GM19463 (cell line): ENCODE data around the gene PLIN1.

Source experiments
- ATAC-seq: cut with Tn5 transposase; IDR thresholded peaks from one replicate; pipeline ENCODE4 v1.9.1; 2021; ENCODE audit warnings: mild to moderate bottlenecking, moderate library complexity; ENCODE audit not compliant: unreplicated experiment

PLIN1 gene

DNA sequence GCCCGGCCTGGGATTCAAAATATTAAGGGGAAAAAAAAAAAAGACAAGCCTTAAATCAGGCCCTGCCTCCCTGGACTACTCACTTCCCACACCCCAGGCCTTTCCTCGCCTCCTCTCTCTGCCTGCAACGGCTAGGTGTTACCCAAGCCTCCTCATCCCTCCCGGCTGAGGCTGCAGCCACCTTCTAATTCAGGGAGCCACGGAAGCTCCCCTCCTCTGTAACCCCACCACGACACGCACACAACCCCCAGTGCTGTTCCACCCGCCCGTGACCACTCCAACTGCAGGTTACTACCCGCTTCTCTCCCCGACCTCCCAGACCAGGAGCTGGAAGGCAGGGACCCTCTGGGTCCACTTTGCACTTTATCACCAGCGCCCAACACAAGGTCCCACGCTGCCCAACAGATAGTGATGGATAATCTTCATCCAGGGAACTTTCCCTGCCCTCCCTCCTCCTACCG, 24.8 kb downstream of the PLIN1 start:
- ATAC-seq, result no peak

DNA sequence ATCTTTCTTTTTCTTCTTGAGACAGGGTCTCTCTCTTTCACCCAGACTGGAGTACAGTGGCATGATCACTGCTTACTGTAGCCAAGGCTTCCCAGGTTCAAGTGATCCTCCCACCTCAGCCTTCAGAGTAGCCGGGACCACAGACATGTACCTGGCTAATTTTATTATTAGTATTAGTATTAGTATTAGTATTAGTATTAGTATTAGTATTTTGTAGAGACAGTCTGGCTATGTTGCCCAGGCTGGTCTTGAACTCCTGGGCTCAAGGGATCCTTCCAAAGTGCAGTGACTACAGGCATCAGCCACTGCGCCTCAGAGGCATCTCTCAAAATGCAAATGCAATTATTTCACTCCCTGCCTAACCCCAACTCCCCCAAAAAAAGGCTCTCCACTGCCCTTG, 25.6 kb downstream of the PLIN1 start:
- ATAC-seq, result no peak

DNA sequence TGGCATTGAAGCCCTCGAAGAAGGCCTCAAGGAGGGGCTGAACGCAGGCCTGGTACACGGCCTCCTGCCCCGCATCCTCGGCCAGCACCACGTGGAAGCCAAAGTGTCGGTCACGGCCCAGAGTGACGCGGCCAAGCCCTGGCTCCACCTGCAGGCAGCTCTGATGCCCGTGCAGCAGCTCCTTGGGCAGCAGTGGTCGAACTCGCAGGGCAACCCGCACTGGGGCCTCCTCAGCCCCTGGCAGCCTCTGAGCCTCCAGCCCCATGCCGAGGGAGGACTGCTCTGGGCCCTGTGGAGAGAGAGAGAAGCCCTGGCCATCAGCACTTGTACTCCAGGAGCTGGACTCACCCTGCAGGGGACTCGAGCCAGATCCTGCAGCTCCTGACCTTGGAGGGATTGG, 26.5 kb downstream of the PLIN1 start:
- ATAC-seq, result no peak

DNA sequence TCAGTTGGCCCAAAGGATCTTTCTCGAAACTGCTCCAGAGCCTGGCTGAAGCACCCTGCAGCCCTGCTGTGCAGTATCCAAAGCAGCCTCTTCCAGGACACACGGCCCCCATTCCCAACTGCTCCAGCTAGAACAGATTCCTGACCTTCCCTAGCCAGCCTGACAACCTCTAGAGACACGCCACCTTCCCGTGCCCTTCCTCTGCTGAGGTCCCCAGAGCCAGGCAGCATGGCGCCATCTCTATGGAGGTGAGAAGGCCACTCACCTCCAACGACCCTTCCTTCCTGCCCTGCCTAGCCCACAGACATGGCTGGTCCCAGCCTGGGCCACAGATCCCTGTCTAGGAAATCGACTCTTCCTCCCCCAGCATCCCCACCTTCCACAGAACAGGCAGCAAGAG, 27.0 kb downstream of the PLIN1 start:
- no peak for ATAC-seq

DNA sequence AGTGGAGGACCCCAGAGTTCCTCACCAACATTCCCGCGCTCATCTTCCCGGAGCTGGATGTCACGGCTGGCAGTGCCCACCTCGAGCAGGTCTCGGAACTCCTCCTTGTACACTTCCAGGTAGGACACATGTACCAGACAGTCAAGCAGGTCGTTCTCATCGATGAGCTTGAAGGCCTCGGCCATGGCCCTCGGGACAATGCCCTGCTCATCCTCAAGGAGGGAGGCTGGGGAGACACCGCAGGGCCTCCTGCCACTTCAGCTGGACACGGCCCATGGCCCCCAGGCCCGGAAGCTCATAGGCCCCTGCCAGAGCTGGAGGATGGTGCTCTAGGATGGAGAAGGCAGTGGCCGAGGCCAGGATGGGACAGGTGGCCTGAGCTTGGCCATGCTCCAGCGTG, 29.5 kb downstream of the PLIN1 start:
- ATAC-seq, result no peak

DNA sequence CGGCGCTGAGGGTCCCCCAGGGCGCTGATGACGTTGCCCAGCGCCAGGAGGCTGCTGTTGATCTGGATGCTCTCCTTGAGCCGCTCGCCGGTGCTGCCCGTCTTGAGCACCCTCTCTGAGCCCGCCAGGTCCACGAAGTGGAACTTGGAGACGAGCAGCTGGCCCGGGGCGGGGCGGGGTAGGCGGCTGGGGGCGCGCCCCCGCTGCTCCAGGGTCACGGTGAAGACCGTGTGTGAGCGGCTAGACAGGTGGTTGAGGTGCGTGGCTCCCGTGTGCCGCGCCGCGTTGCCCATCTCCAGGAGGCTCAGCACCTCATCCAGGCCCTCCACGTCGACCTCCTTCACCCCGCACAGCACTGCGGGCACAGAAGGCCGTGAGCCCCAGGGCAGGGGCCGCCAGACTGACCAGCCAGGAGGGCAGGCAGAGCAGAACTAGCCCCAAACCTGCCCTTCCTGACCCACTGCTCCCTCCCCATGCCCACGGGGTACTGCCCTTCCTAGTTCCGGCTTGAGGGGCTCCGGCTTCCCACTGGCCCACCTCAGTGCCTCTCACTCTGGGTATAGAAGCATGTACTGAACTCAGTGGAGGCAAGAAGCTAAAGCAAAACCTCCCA, 30.0 kb downstream of the PLIN1 start:
- ATAC-seq, result no peak

DNA sequence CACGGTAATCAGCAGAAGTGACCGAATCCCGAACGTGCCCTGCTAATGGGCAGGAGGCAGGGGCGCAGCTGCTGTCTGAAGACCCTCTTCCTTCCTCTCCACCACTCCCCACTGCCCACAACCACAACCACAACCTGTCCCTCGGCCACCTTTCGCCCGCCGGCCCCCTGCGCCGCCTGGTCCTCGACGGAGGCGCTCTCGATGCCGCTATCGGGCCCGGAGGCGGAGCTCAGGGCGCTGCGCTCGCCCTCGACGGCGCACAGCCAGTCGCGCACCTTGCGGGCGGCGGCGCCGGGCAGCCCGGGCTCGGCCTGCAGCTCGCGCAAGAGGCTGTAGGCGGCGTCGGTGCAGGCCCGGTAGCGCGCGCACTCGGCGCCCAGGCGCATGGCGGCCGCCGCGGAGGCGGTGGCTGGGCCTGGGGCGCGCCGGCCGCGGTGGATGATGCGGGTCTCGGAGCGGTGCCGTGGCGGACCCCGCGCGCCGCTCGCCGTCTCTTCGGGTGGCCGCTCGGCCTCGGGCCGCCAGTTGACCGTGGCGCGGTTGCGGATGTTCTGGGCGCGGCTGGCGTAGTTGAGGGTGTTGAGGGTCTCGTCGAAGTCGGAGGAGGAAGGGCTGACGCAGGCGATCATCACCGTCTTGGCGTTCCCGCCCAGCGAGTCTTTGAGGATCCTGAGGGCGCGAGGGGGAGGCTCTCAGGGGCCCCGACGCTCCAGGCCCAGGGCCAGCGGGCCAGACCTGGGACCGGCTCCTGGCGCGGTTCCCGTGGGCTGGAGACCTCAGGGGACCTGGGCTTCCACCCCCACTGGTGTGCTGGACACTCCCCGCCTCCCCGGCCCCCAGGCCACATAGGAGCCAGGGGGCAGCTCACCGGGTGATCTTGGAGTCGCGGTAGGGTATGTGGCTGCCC, 30.8 kb downstream of the PLIN1 start:
- no peak for ATAC-seq

DNA sequence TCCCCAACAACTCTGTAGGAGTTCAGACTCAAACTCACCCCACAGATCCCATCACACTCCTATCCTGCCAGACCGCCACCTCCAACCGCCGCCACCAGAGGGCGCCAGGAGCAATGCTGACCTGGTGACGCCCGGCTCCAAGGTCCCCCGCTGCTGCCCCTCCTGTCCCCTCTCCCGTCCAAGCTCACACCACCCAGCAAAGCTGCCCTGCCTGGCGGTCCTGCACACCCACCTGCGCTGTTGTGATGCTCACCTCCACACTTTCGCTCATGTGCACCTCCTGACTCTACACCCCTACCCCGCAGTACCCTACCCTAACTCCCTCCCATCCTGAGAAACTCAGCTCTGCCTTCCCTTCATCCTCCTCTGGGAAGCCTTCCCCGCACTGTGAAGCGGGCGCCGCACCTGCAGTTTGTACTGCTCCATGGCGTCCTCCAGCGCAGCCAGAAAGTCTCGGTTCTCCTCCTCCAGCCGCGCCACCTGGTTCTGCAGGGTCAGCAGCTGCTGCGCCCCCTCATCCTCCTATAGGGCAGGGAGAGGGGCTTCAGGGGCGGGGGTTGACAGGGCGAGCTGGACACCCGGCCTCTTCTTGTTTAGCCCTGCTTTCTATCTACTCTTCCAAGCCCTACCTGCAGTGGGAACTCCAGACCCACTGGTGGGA, 31.8 kb downstream of the PLIN1 start:
- ATAC-seq, result no peak

DNA sequence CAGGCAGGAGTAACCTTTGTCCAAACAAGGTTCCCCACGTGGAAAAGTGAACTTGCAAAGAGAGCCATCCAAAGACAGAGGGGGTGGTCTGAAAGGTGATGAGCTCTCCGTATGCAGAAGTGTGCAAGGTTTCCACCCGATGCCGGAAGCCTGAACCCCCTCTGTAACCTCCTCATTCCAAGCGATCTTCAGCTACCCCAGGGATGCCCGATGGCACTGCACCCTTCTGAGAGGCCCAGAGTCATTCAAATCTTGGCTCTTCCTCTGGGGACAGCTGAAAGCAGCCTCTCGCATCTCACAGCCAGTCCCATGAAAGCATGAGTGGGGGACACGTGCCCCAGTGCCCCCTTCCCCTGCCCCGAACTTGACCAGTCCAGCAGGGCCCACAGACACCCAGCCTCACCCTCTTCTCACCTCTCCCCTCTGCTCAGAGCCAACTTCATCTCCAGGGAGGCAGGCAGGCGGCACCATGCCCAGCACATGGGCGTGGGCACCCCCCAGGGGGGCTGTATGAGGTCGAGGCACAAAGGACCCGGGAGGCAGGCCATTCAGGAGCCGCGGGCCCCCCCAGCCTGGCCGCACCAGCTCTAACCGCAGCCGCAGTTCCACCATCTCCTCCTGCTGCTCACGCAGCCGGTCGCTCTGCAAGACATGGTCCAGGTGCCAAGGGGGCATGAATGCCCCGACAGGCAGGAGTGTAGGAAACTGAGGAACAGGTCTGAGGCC, 32.6 kb downstream of the PLIN1 start:
- ATAC-seq, result no peak

DNA sequence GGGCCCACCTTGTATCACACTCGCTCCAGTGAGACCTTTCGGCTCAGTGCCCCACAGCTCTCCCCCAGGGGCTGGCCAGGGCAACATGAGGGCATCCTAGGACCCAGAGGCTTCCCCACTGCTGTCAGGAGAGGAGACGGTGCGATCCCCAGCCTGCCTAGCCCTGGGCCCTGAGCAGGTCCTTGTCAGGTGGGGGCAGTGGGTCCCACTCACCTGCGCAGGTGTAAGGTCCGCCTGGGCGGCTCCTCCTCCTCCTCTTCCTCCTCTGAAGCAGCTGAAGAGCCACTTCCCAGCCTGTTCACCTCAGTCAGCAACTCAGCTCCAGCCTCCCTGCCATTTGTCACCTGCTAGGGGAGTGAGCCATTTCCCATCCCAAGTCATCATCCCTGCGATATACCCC, 33.5 kb downstream of the PLIN1 start:
- ATAC-seq, result no peak

DNA sequence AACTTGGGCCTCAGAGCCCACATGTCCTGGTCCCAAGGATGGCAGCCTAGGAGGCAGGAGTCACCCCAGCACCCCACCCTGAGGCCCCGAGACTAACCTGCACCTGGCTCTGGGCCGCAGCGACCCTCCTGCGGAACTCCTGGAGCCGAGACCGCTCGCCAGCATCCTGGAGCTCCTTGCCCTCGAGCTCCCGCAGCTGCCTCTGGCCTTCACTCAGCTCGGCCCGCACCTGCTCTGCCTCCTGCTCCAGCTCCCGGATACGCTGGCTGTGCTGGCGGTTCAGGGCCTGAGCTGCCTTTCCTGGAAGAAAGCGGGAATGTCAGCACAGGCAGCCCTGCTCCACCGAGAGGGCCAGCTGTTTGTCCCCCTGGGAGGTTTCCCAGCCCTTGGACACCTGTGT, 37.1 kb downstream of the PLIN1 start:
- no peak for ATAC-seq

DNA sequence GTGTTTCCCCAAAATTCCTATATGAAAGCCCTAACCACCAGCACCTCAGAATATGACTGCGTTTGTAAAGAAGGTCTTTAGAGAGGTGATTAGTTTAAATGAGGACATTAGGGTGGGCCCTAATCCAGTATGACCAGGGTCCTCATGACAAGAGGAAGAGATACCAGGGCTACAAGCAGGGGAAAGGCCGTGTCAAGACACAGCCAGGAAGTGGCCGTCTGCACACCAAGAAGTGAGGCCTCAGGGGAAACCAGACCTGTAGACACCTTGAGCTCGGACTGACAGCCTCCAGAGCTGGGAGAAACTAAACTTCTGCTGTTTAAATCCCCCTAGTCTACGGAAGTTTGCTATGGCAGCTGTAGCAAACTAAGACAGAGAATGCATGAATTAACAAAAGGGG, 38.1 kb downstream of the PLIN1 start:
- no peak for ATAC-seq

DNA sequence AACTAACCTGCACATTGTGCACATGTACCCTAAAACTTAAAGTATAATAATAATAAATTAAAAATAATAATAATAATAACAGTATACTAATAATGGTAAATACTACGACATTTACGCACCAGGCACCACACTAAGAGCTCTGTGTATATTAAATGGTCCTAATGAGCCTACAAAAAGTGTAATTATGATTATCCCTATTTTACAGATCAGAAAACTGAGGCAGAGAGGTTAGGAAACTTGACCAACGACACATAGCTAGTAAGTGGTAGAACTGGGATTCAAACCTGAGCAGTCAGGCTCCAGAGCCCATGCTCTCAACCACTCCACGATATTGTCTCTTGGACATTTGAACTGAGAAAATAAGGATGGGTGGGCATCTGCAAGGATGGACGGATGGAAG, 38.9 kb downstream of the PLIN1 start:
- ATAC-seq, result no peak

DNA sequence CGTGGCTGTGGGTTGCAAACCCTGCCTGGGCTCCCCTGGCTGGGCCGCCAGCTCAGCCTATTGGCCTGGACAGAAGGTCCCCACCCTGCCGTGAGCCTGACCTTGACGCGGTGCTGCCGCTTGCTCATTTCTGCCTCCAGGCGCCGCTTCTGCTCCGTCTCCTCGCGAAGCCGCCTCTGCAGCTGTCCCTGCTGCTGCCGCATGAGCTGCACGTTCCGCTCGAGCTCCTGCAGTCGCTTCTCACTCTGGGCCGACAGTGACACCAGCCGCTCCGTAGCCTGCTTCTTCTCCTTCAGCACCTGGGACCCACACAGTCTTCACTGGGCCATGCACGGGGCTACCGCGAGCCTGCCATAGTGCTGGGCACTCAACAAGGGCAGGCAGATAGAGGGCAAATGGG, 45.6 kb downstream of the PLIN1 start:
- ATAC-seq, result no peak

DNA sequence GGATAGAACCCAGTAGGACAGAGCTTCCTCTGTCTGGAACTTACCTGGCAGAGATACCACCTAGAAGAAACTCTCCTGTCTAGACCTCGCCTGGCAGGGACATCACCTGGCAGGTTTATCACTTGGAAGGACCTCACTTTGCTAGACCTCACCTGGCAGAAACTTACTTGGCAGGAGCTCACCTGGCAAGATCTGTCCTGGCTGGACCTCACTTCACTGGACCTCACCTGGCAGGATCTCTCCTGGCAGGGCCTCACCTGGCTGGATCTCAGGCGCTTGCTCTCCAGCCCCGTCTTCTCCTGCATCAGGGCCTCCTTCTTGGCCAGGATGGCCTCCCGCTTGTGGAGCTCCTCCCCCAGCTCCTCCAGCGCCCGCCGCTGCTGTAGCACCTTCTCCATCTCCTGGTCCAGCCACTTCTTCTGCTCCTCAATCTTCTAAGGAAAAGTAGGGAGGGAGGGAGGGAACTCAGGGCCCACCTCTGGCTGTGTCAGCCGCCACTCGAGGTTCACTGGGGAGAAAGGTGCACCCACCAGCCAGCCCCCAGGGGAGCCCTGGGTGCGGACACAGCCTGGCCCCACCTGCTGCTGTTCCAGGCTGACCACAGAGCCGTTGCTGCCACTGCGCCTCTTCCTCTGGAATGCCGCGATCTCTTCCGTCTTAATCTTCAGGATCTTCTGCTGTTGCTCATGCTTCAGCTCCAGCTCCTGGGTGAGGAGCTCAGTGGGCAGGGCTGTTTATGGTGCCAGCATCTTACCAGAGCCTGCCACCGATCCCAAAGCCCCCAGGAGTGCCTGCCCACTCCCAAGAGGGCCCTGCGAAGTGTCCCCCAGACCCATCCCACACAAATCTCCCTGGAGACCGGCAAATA, 46.4 kb downstream of the PLIN1 start:
- ATAC-seq, result no peak

DNA sequence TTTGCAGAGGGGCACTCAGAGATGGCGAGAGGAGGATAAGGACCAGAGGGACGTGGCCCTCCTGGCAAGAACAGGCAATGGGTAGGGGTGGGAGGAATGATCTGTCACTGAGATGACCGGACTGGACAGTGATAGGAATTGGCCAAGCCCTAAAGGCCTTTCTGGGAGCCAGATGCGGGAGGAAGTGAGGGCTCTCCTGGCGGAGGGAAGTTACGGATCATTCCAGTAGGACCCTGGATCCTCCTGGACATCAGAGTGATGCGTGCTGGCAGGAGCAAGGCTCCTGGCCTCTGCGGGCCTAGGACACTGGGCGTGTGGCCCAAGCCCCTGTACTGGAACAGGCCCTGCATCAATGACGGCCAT, 47.3 kb downstream of the PLIN1 start:
- no peak for ATAC-seq

DNA sequence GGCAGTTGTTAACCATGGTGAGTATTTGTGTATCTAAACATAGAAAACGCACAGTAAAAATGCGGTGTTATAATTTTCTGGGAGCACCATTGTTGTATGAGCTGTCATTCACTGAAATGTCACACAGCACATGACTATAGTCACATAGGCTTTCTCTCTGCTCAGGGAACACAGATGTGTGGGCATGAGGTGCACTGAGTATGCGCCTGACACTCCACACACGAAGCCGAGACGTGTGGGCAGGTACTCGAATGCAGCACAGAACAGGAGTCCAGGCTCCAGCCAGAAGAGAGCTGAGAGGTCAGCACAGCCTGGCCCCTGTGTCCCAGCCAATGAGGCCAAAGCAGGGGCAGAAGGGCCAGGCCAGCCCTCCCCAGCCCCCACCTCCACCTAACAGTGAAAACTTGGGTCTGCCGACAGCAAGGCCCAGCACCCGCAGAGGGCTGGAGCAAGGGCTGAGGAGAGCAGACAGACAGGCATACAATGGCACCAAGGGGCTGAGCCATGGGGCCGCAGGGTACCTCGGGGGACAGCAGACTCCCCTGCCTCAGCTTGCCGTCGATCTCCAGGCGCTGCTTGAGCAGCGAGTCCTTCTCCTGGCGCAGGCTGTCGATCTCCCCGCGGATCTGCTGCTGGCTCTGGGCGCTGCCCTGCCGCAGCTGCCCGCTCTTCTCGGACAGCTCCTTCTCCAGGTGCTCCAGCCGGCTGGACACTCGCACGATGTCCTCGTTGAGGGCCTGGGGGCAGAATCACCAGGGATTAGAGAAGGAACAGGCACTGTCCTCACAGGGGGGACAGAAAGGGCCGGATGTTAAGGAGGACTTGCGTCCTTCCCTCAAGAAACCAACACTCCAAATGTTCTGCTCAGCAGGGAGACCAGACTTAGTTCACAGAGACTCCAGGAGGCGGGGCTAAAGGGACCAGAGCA, 47.9 kb downstream of the PLIN1 start:
- ATAC-seq, result no peak

DNA sequence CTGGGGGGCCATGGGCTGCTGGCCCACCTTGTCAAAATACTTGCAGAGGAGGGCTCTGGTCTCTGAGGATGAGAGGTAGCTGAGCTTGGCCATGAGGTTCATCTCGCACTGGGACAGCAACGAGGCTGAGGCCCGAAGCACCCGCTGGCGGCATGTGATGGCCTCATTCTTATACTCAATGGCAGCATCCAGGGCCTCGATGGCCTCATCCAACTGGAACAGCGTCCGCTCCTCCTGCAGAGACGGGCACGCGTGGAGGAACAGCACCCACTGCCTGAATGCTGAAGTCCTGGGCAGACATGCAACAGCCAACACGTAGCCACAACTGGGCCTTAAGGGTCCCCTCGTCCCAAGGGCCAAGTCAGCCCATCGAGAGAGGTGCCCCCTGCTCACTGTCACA, 48.9 kb downstream of the PLIN1 start:
- no peak for ATAC-seq

DNA sequence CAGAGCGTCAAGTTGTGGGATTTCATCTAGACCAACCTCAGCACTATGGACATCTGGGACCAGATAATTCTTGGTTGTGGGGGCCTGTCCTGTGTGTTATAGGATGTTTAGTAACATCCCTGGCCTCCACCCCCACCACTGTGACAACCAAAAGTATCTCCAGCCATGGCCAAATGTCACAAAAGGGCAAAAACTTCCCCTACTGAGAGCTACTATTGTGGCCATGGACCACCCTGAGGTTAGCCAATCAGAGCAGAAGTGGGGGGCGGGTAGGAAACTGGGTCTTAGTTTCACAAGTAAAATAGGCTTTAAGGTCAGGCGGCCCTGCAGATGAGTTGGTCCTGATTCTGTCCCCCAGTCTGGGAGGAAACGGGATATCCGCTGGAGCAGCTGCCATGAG, 49.3 kb downstream of the PLIN1 start:
- no peak for ATAC-seq
